Upper lobe of left lung (tissue), 6 donors: ENCODE results near the gene ITSN1. TPM values are rescaled to one million over a fixed set of nuclear protein-coding genes. Genes with fewer than 3 reads are reported as not detected.
A peak's percentile ranks its signal among the peaks of the same experiment; 100 is the strongest.

Experiments used
- ATAC-seq, 2 donors: fragments of 200-7000 bp; cut with Tn5 transposase; one replicate each; pipeline ENCODE4 v1.9.1; 2022; ENCODE audit warnings: mild to moderate bottlenecking in 2 of 2, moderate library complexity in 2 of 2; ENCODE audit not compliant: low FRiP score in 2 of 2
- DNase-seq, 2 donors: peaks; one replicate each; pipeline ENCODE4 v3.0.0-alpha.2; 2019 to 2020
- H3K27ac ChIP-seq, 4 donors: fragments of 200-600 bp; sonication (generic); one replicate each; pipeline ENCODE4 v1.5.1; 2016 to 2019
- H3K27me3 ChIP-seq, 4 donors: fragments of 200-600 bp; sonication (generic); one replicate each; pipeline ENCODE4 v1.5.1; 2017 to 2019
- H3K36me3 ChIP-seq, 4 donors: fragments of 200-600 bp; sonication (generic); one replicate each; pipeline ENCODE4 v1.5.1; 2016 to 2019
- H3K4me1 ChIP-seq, 4 donors: fragments of 200-600 bp; sonication (generic); one replicate each; pipeline ENCODE4 v1.5.1; 2018 to 2019
- H3K4me3 ChIP-seq, 4 donors: fragments of 200-600 bp; sonication (generic); one replicate each; pipeline ENCODE4 v1.5.1; 2017 to 2019; ENCODE audit warnings: mild to moderate bottlenecking in 2 of 4, moderate library complexity in 1 of 4
- H3K9me3 ChIP-seq, 4 donors: fragments of 200-600 bp; sonication (generic); one replicate each; pipeline ENCODE4 v1.5.1; 2018 to 2019
- CTCF ChIP-seq, 6 experiments: fragments of 450-650 bp in 4 of 6; fragments of 200-600 bp in 2 of 6; sonication (generic) in 2 of 6; IDR thresholded peaks; one replicate each; pipeline ENCODE4 v1.5.1; 2016 to 2019; ENCODE audit warnings: antibody characterized with exemption in 6 of 6
- EP300 ChIP-seq, 4 donors: sonication (generic); formaldehyde crosslinking; IDR thresholded peaks; one replicate each; pipeline ENCODE4 v1.5.1; 2017; ENCODE audit warnings: antibody characterized with exemption in 4 of 4, control low read depth in 2 of 4
- POLR2A ChIP-seq, 4 donors: fragments of 450-650 bp; IDR thresholded peaks; one replicate each; pipeline ENCODE4 v1.5.1; 2016 to 2017; ENCODE audit warnings: antibody characterized with exemption in 4 of 4, mild to moderate bottlenecking in 2 of 4
- POLR2AphosphoS5 ChIP-seq, 2 donors: sonication (generic); formaldehyde crosslinking; IDR thresholded peaks; one replicate each; pipeline ENCODE4 v1.5.1; 2017; ENCODE audit warnings: antibody characterized with exemption in 2 of 2
- WGBS, 2 donors: methylation state at CpG; one replicate each; pipeline ENCODE4 v1.1.5; 2017 to 2018; 5-methylcytosine and 5-hydroxymethylcytosine counted together
- total RNA-seq, 6 donors: library from RNA; depleted of rRNA in 4 of 6; stranded (reverse); fragments of >200 nt in 4 of 6; gene quantifications; one replicate each; pipeline versions ENCODE4 v1.1.0 to v1.2.1, GENCODE V29; 2016 to 2021
- donor health status: DM: no; HTN: no; CAD: no; lungs with moderate emphysema.
- donor health status: DM: no; HTN: yes; CAD: no; lungs with severe emphysema.

ITSN1 gene
- total RNA-seq, 6 donors from 2014 or later: 19.3 to 103 (median 38.7) TPM

GRCh38 chr21:33754481-33754880 is 112.2 kb downstream of the ITSN1 start:
- WGBS, 2 donors: 87 to 92% methylated on average over 4 of the region's 4 CpGs
- peaks cover 0 to 7% (median 2%) of the 10 kb centered on the region in 4 donors for H3K36me3 ChIP-seq
- DNase-seq (no peak), ATAC-seq (no peak)
- no peak overlapping the region for H3K4me3 ChIP-seq
- no peaks in the 10 kb centered on the region for H3K27me3 ChIP-seq
- no peaks in the 10 kb centered on the region for H3K9me3 ChIP-seq
- no peaks in the 10 kb centered on the region for H3K4me1 ChIP-seq
- no peak overlapping the region for H3K27ac ChIP-seq
- TF ChIP-seq POLR2AphosphoS5 (IDR thresholded peaks at IDR 0.05) (no peak), POLR2A (IDR thresholded peaks at IDR 0.05) (no peak), EP300 (IDR thresholded peaks at IDR 0.05) (no peak), CTCF (IDR thresholded peaks at IDR 0.05) (no peak)

- ATAC-seq: no peak
- TF ChIP-seq EP300 (IDR thresholded peaks at IDR 0.05): no peak
- no peak for TF ChIP-seq POLR2A (IDR thresholded peaks at IDR 0.05)
- TF ChIP-seq POLR2AphosphoS5 (IDR thresholded peaks at IDR 0.05): no peak
- TF ChIP-seq CTCF (IDR thresholded peaks at IDR 0.05): no peak
Observed at GRCh38 chr21:33755354-33755753, 113.1 kb downstream of the ITSN1 start.

GRCh38 chr21:33760641-33761440 is 118.5 kb downstream of the ITSN1 start:
- Histone ChIP-seq H3K9me3 (no peaks in the 10 kb centered on the region), H3K27ac (peak overlapping the region; percentile 18 to 60 (median 34)), H3K4me3 (peak overlapping the region in 1 of 4 donors; percentile 13), H3K4me1 (peaks cover 0 to 11% (median 8%) of the 10 kb centered on the region in 4 donors), H3K27me3 (no peaks in the 10 kb centered on the region), H3K36me3 (peaks cover 0 to 3% (median under 1%) of the 10 kb centered on the region in 4 donors)
- ATAC-seq (peak in 1 of 2 donors; percentile 75), DNase-seq (no peak)
- WGBS, 2 donors: 71% methylated on average over 9 of the region's 9 CpGs
- TF ChIP-seq CTCF (IDR thresholded peaks at IDR 0.05): no peak
- TF ChIP-seq POLR2A (IDR thresholded peaks at IDR 0.05): no peak
- TF ChIP-seq EP300 (IDR thresholded peaks at IDR 0.05): no peak
- TF ChIP-seq POLR2AphosphoS5 (IDR thresholded peaks at IDR 0.05): no peak

More at GRCh38 chr21:33755354-33755753, 113.1 kb downstream of the ITSN1 start:
- peaks cover 0 to 7% (median 2%) of the 10 kb centered on the region in 4 donors for H3K36me3 ChIP-seq
- no peaks in the 10 kb centered on the region for H3K4me1 ChIP-seq
- H3K27ac ChIP-seq: no peak overlapping the region
- no peaks in the 10 kb centered on the region for H3K9me3 ChIP-seq
- 85 to 100% methylated on average over 1 of the region's 1 CpG for WGBS, 2 donors
- no peak overlapping the region for H3K4me3 ChIP-seq
- H3K27me3 ChIP-seq: no peaks in the 10 kb centered on the region
- DNase-seq: no peak

- 51 to 56% methylated on average over 6 of the region's 6 CpGs for WGBS, 2 donors
- DNase-seq: peak in 1 of 2 donors; percentile 24
- peak overlapping the region in 1 of 4 donors; percentile 13 for H3K4me3 ChIP-seq
Observed at GRCh38 chr21:33761441-33762036, 119.2 kb downstream of the ITSN1 start.

More at GRCh38 chr21:33761441-33762036, 119.2 kb downstream of the ITSN1 start:
- no peaks in the 10 kb centered on the region for H3K27me3 ChIP-seq
- H3K4me1 ChIP-seq: peaks cover 0 to 11% (median 8%) of the 10 kb centered on the region in 4 donors
- ATAC-seq: peak; percentile 70 to 91
- peak in 1 of 2 donors; percentile 18 for TF ChIP-seq POLR2AphosphoS5 (IDR thresholded peaks at IDR 0.05)
- no peak for TF ChIP-seq EP300 (IDR thresholded peaks at IDR 0.05)
- no peaks in the 10 kb centered on the region for H3K9me3 ChIP-seq
- peak overlapping the region; percentile 8 to 60 (median 34) for H3K27ac ChIP-seq
- H3K36me3 ChIP-seq: peaks cover 0 to 5% (median 2%) of the 10 kb centered on the region in 4 donors
